Stimulated activated CD8-positive, alpha-beta memory T cell treated with anti-CD3 and anti-CD28 coated beads, Interleukin-4, amount 100 ng/mL, for 1 hour (primary cell): ENCODE data around the gene ZMYND19.
"Not testable (repeated sequence)": the region's sequence is repeated elsewhere in the genome, so short reads cannot be mapped to it uniquely, and the experiment has no call there.

ENCODE experiments used
- DNase-seq, 2 donors: peaks; one replicate each; pipeline ENCODE4 v3.0.0-alpha.2; 2020; ENCODE audit warnings: low read depth in 2 of 2, low spot score in 1 of 2

ZMYND19 gene

GRCh38 chr9:137614631-137615386 is 24.5 kb upstream of the ZMYND19 start:
- DNase-seq: no peak

GRCh38 chr9:137613738-137614523 is 23.6 kb upstream of the ZMYND19 start:
- no peak for DNase-seq

- no peak for DNase-seq
Observed at GRCh38 chr9:137613259-137613658, 22.9 kb upstream of the ZMYND19 start.

- no peak for DNase-seq
Observed at GRCh38 chr9:137612741-137613142, 22.4 kb upstream of the ZMYND19 start.

- no peak for DNase-seq
Observed at GRCh38 chr9:137611623-137612609, 21.6 kb upstream of the ZMYND19 start.

- no peak for DNase-seq
Observed at GRCh38 chr9:137610944-137611343, 20.6 kb upstream of the ZMYND19 start.

- DNase-seq: no peak
Observed at GRCh38 chr9:137607141-137607857, 17.0 kb upstream of the ZMYND19 start.

GRCh38 chr9:137606734-137607138 is 16.4 kb upstream of the ZMYND19 start:
- no peak for DNase-seq

- DNase-seq: no peak
Observed at GRCh38 chr9:137606005-137606621, 15.8 kb upstream of the ZMYND19 start.

GRCh38 chr9:137605121-137606004 is 15.1 kb upstream of the ZMYND19 start, which contains the start of gene ARRDC1:
Gene ARRDC1, plus strand, starts transcription at chr9:137605686. Its CDS starts 32 bp downstream, at chr9:137605718.
- peak; percentile 85 to 87 for DNase-seq

- DNase-seq: no peak
Observed at GRCh38 chr9:137604345-137605086, 14.2 kb upstream of the ZMYND19 start.

- no peak for DNase-seq
Observed at GRCh38 chr9:137603879-137604278, 13.6 kb upstream of the ZMYND19 start.

- DNase-seq: no peak
Observed at GRCh38 chr9:137602661-137603060, 12.3 kb upstream of the ZMYND19 start.

GRCh38 chr9:137598943-137599342 is 8.6 kb upstream of the ZMYND19 start:
- no peak for DNase-seq

GRCh38 chr9:137596577-137596976 is 6.3 kb upstream of the ZMYND19 start:
- not testable (repeated sequence) for DNase-seq

- DNase-seq: no peak
Observed at GRCh38 chr9:137593176-137593575, 2.9 kb upstream of the ZMYND19 start.

GRCh38 chr9:137592767-137593166 is 2.5 kb upstream of the ZMYND19 start:
- no peak for DNase-seq

GRCh38 chr9:137590123-137590468 is 216 bp downstream of the ZMYND19 start:
- no peak for DNase-seq
